GM18511 (cell line): ENCODE data around the gene AFDN.

Experiments used
- ATAC-seq: cut with Tn5 transposase; IDR thresholded peaks from one replicate; pipeline ENCODE4 v1.9.1; 2021; ENCODE audit warnings: mild to moderate bottlenecking, moderate library complexity; ENCODE audit not compliant: unreplicated experiment

The AFDN gene, protein sequence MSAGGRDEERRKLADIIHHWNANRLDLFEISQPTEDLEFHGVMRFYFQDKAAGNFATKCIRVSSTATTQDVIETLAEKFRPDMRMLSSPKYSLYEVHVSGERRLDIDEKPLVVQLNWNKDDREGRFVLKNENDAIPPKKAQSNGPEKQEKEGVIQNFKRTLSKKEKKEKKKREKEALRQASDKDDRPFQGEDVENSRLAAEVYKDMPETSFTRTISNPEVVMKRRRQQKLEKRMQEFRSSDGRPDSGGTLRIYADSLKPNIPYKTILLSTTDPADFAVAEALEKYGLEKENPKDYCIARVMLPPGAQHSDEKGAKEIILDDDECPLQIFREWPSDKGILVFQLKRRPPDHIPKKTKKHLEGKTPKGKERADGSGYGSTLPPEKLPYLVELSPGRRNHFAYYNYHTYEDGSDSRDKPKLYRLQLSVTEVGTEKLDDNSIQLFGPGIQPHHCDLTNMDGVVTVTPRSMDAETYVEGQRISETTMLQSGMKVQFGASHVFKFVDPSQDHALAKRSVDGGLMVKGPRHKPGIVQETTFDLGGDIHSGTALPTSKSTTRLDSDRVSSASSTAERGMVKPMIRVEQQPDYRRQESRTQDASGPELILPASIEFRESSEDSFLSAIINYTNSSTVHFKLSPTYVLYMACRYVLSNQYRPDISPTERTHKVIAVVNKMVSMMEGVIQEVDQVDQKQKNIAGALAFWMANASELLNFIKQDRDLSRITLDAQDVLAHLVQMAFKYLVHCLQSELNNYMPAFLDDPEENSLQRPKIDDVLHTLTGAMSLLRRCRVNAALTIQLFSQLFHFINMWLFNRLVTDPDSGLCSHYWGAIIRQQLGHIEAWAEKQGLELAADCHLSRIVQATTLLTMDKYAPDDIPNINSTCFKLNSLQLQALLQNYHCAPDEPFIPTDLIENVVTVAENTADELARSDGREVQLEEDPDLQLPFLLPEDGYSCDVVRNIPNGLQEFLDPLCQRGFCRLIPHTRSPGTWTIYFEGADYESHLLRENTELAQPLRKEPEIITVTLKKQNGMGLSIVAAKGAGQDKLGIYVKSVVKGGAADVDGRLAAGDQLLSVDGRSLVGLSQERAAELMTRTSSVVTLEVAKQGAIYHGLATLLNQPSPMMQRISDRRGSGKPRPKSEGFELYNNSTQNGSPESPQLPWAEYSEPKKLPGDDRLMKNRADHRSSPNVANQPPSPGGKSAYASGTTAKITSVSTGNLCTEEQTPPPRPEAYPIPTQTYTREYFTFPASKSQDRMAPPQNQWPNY (N-terminal part only)

GRCh38 chr6:167826896-167827582 is at the start of gene AFDN:
Gene AFDN (plus strand): TSS chr6:167826911. CDS start chr6:167827133, 222 bp downstream.
- ATAC-seq: peak; percentile 44

DNA sequence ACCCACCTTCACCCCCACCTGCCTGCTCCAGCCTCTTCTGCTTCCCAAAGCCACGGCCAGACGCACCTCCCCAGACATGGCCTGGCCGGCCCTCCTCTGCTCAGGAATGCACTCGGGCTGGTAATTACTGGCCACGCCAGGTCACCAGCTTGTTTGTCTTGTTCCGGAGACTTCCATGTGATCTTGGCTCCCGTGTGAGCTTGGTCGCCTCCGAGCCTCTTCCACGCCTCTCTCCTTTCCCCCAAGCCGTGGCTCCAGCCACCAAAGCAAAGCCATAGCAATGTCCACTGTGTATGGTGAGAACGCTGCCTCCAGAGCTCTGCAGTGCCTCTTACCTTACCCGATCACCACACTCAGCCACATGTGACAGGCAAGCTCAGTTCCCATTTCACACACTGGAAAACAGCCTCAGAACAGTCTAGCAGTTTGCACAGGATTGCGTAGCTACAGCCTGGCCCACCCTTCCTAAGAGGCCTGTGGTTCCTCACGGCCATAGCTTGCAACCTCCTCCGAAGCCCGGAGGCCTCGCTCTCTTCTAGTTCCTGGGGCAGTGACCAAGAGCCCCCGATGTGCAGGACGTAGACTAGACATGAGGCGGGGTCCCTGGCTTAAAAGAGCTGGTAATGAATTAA is 48.1 kb upstream of the AFDN start:
- ATAC-seq: no peak

DNA sequence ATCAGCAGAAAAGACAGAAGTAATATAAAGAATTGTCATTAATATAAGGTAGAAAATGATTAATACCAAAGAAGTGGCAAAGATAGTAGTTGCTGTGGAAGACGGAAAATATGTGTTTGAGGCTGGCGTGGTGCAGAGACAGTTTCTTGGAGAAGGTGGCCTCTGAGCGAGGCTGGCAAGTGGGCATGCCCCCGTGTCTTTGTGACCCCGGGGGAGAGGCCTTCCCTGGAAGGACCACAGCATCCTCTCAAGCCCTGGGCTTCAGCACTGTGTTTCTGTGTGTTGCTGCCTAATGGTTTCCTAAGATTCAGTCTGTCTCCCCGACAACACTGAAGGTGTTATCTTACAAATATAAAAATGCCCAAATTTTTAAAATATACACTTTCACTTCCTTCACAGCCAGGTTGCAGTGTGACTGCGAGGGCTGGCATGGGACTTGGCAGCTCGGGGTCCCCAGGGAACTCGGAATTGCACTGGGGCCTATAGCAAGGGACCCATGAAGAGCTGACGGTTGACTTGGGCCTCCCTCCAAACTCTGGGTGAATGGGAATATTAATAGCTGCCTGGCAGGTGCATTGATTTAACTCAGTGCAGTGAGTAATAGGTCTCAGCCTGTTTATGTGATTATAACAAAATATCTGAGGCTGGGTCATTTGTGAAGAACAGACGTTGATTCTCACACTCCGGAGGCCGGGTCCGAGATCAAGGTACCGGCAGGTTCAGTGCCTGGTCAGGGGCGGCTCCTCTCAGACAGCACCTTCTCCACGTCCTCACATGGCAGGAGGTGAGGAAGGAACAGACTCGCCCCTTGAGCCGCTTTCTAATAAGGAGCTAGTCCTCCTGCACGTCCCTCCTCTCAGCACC is 47.4 kb upstream of the AFDN start:
- ATAC-seq: no peak

DNA sequence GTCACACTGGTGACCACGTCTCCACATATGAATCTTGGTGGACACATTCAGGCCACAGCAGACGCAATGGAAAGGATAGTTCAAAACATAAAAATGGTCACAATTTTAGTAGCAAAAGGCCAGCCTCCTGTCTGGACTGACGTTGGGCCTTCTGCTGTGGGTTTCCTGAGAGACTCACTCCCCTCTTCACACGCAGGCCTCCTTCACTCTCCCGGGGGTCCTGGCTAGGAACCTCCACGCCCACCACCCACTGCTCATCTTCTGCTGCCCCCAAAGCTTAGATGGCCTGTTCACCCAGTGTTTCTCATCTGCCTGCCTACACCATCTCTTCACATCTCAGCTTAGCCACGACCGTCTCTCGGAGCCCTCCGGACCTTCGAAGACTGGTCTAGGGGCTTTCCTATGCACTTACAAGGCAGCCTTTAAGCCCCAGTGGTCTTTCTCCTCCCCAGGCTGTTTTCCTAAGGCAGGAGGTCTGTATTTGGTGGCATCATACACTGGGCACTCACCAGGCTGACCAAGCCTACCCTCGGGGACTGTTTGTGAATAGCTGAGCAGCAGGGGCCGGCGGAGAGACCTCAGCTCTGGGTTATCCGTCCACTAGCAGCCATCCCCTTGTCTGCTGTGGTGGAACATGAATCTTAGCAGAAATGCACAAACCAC is 46.6 kb upstream of the AFDN start:
- no peak for ATAC-seq

- ATAC-seq: no peak
Observed at GRCh38 chr6:167781066-167781767, 45.5 kb upstream of the AFDN start.

- ATAC-seq: no peak
Observed at GRCh38 chr6:167781868-167782267, 44.8 kb upstream of the AFDN start.

- no peak for ATAC-seq
Observed at GRCh38 chr6:167782698-167783517, 43.8 kb upstream of the AFDN start.

GRCh38 chr6:167786853-167787675 is 39.6 kb upstream of the AFDN start:
- ATAC-seq: no peak

DNA sequence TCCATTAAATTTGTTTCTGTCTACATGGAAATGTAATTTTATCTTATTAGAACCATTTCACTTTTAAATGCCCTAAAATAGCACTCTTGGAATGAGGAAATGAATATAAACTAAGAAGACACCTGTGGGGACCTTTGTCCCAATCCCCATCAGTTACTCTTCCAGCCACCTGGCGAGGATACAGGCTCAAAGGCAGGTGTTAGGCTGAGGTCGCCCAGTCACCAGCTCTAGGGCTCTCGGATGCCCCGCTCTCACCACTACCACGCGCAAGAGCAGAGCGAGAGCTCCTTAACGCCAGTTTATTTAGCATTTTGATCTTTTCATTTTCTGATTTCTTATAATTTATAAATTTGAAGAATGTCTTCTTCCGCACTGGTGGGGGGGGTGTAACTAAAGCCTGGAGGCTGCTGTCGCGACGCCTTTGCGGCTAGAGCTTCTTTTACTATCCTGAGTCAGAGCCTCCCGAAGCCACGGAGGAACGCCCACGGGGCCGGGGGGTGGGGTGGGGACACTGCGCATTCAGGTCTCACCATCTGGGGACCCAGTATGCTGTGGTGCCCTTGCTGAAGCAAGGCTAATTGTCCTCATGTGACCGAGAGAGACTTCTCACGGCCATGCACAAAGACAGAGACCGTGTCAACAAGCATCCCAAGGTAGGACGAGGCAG is 38.7 kb upstream of the AFDN start:
- no peak for ATAC-seq

DNA sequence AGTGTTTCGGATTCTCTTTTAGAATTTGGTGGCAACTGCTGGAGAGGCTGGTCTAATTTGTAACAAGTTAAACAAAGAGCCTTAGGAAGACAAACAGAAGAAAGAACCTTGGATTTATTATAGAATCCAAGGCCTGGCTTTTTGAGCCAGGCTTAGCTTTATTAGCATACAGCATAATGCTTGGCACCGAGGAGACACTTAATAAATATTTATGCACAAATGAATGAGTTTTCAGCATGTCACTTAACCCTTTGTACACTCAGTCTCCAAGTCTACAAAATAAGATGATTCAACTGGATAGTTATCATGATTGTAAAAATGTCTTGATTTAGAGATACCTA is 38.2 kb upstream of the AFDN start:
- ATAC-seq: no peak

DNA sequence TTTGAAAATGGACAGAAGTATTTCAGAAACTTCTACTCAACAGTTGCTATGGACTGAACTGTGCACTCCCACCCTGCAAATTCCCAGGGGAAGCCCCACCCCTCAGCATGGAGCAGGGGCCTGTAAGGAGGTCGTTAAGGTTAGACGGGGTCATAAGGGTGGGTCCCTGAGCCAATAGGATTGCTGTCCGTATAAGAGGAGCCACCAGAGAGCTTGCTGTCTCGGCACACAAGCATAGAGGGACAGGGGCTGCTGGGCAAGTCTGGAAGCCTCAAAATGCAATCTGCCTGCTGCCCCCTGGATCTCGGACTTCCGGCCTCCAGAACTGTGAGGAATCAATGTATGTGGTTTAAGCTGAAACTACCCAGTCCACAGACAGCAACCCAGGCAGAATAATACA is 37.4 kb upstream of the AFDN start:
- no peak for ATAC-seq

- peak; percentile 47 for ATAC-seq
Observed at GRCh38 chr6:167791091-167791779, 35.5 kb upstream of the AFDN start.

DNA sequence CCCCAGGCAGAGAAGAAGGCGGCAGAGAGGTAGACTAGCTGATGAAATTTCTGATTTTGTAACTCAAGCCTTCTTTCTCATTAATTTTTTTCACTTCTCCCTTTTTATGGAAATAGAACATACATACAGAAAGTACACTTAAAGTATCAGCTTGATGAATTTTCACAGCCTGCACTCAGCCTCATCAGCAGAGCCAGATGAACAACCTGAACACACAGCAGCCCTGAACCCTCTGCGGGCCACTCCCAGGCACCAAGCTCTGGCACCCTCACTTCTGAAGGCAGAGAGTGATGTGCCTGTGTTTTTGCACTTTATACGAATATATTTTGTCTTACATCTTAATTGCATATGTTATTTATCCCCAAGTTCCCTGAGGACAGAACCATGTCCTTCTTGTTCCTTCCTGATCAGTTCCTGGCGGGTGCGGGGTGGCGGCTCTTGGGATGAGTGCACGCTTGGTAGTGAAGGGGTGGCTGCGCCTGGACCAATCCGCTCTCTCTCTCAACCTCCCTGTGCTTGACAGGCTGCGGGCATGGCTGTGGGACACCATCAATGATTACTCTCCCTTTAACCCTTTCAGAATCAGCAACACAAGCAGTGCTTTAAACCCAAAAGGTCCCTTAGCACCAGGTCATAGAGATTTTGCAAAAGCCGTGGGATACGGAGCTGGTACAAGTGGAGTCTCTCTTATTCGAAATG is 34.8 kb upstream of the AFDN start:
- peak; percentile 48 for ATAC-seq

- no peak for ATAC-seq
Observed at GRCh38 chr6:167793421-167793820, 33.3 kb upstream of the AFDN start.
